ENCODE results near the gene ARID2.

DNA sequence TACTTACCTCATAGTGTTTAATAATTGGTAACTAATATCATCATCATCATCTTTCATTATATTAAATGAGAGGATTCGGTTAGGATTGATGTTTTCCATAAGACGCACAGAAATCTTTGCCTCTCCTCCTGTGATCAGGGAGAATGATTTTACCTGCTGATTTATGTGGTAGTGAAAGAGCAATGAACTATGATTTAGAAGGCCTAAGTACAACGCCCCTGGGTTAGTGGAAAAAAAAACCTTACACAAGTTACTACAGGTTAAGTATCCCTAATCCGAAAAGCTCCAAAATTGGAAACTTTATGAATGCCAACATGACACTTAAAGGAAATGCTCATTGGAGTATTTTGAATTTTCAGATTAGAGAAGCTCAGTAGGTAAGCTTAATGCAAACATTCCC is 55.8 kb downstream of the ARID2 start:
- TF ChIP-seq ZBTB33 (IDR thresholded peaks at IDR 0.05) (no peak), CHD2 (IDR thresholded peaks at IDR 0.05; ENCODE audit: borderline replicate concordance, low read depth, low read length) (no peak), USF1 (IDR thresholded peaks at IDR 0.05; ENCODE audit: borderline replicate concordance, extremely low read length, insufficient read depth, low read depth, low read length) (no peak), CTCF (IDR thresholded peaks at IDR 0.05 in 2 of 3, conservative IDR thresholded peaks at IDR 0.05 in 1 of 3; ENCODE audit: control insufficient read depth in 2 of 3, extremely low read depth in 1 of 3, insufficient read depth in 1 of 3, low read depth in 3 of 3, low read length in 3 of 3) (no peak), KDM1A (IDR thresholded peaks at IDR 0.05; ENCODE audit: borderline replicate concordance) (no peak), PRDM15 (CRISPR knock-in tag; IDR thresholded peaks at IDR 0.05) (no peak), FOXM1 (IDR thresholded peaks at IDR 0.05; ENCODE audit: low read depth, low read length) (no peak)
- TF ChIP-seq, protein P1, sequence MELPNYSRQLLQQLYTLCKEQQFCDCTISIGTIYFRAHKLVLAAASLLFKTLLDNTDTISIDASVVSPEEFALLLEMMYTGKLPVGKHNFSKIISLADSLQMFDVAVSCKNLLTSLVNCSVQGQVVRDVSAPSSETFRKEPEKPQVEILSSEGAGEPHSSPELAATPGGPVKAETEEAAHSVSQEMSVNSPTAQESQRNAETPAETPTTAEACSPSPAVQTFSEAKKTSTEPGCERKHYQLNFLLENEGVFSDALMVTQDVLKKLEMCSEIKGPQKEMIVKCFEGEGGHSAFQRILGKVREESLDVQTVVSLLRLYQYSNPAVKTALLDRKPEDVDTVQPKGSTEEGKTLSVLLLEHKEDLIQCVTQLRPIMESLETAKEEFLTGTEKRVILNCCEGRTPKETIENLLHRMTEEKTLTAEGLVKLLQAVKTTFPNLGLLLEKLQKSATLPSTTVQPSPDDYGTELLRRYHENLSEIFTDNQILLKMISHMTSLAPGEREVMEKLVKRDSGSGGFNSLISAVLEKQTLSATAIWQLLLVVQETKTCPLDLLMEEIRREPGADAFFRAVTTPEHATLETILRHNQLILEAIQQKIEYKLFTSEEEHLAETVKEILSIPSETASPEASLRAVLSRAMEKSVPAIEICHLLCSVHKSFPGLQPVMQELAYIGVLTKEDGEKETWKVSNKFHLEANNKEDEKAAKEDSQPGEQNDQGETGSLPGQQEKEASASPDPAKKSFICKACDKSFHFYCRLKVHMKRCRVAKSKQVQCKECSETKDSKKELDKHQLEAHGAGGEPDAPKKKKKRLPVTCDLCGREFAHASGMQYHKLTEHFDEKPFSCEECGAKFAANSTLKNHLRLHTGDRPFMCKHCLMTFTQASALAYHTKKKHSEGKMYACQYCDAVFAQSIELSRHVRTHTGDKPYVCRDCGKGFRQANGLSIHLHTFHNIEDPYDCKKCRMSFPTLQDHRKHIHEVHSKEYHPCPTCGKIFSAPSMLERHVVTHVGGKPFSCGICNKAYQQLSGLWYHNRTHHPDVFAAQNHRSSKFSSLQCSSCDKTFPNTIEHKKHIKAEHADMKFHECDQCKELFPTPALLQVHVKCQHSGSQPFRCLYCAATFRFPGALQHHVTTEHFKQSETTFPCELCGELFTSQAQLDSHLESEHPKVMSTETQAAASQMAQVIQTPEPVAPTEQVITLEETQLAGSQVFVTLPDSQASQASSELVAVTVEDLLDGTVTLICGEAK (IDR thresholded peaks at IDR 0.05; ENCODE audit: borderline replicate concordance): no peak
